ENCODE measurements around the gene TRAM2.

Gene TRAM2

GRCh38 chr6:52532457-52532856 lies 44.4 kb downstream of the TRAM2 start:
- no peaks in the 10 kb centered on the region for H3K9me2 ChIP-seq (replicated peaks; ENCODE audit: insufficient read depth, low read length)
- no peak overlapping the region for H2AFZ ChIP-seq (ENCODE audit: low read depth, low read length, severe bottlenecking)
- H3K27me3 ChIP-seq (ENCODE audit: low read length) = no peaks in the 10 kb centered on the region
- no peaks in the 10 kb centered on the region for H3K79me2 ChIP-seq (ENCODE audit: insufficient read depth, low read length)
- no peak overlapping the region for H3K27ac ChIP-seq (ENCODE audit: low read depth, low read length)
- H3K9ac ChIP-seq (ENCODE audit: low read length) = no peak overlapping the region
- no peaks in the 10 kb centered on the region for H3K9me3 ChIP-seq (ENCODE audit: insufficient read depth, low read length)
- no peaks in the 10 kb centered on the region for H4K20me1 ChIP-seq (ENCODE audit: low read depth, low read length)
- TF ChIP-seq CTCF (IDR thresholded peaks at IDR 0.05; ENCODE audit: insufficient read depth, low read length, poor library complexity, severe bottlenecking) (no peak), EZH2phosphoT487 (conservative IDR thresholded peaks at IDR 0.05; ENCODE audit: low read length) (no peak)
- H3K36me3 ChIP-seq (ENCODE audit: low read length) = no peaks in the 10 kb centered on the region
- no peaks in the 10 kb centered on the region for H3F3A ChIP-seq (ENCODE audit: insufficient read depth)
- H3K4me2 ChIP-seq (ENCODE audit: low read depth, low read length, poor library complexity, severe bottlenecking) = no peak overlapping the region
- H3K4me3 ChIP-seq (ENCODE audit: insufficient read depth, low read length, poor library complexity, severe bottlenecking) = no peak overlapping the region

GRCh38 chr6:52531834-52532233 lies 45.0 kb downstream of the TRAM2 start:
- Histone ChIP-seq H3K79me2 (ENCODE audit: insufficient read depth, low read length) (no peaks in the 10 kb centered on the region), H2AFZ (ENCODE audit: low read depth, low read length, severe bottlenecking) (no peak overlapping the region), H3K27me3 (ENCODE audit: low read length) (no peaks in the 10 kb centered on the region), H3K36me3 (ENCODE audit: low read length) (no peaks in the 10 kb centered on the region), H3K4me3 (ENCODE audit: insufficient read depth, low read length, poor library complexity, severe bottlenecking) (no peak overlapping the region), H3F3A (ENCODE audit: insufficient read depth) (no peaks in the 10 kb centered on the region), H3K27ac (ENCODE audit: low read depth, low read length) (no peak overlapping the region), H4K20me1 (ENCODE audit: low read depth, low read length) (no peaks in the 10 kb centered on the region), H3K9me3 (ENCODE audit: insufficient read depth, low read length) (no peaks in the 10 kb centered on the region), H3K4me2 (ENCODE audit: low read depth, low read length, poor library complexity, severe bottlenecking) (no peak overlapping the region), H3K9ac (ENCODE audit: low read length) (no peak overlapping the region), H3K9me2 (replicated peaks; ENCODE audit: insufficient read depth, low read length) (no peaks in the 10 kb centered on the region)
- TF ChIP-seq CTCF (IDR thresholded peaks at IDR 0.05; ENCODE audit: insufficient read depth, low read length, poor library complexity, severe bottlenecking) (no peak), EZH2phosphoT487 (conservative IDR thresholded peaks at IDR 0.05; ENCODE audit: low read length) (no peak)

- H3K9me2 ChIP-seq (replicated peaks; ENCODE audit: insufficient read depth, low read length) = no peaks in the 10 kb centered on the region
- no peaks in the 10 kb centered on the region for H3K79me2 ChIP-seq (ENCODE audit: insufficient read depth, low read length)
- no peaks in the 10 kb centered on the region for H3F3A ChIP-seq (ENCODE audit: insufficient read depth)
- H3K9me3 ChIP-seq (ENCODE audit: insufficient read depth, low read length) = no peaks in the 10 kb centered on the region
- H2AFZ ChIP-seq (ENCODE audit: low read depth, low read length, severe bottlenecking) = no peak overlapping the region
- no peaks in the 10 kb centered on the region for H4K20me1 ChIP-seq (ENCODE audit: low read depth, low read length)
- TF ChIP-seq EZH2phosphoT487 (conservative IDR thresholded peaks at IDR 0.05; ENCODE audit: low read length) = no peak
- TF ChIP-seq CTCF (IDR thresholded peaks at IDR 0.05; ENCODE audit: insufficient read depth, low read length, poor library complexity, severe bottlenecking) = no peak
- H3K4me2 ChIP-seq (ENCODE audit: low read depth, low read length, poor library complexity, severe bottlenecking) = no peak overlapping the region
- H3K27me3 ChIP-seq (ENCODE audit: low read length) = no peaks in the 10 kb centered on the region
- H3K9ac ChIP-seq (ENCODE audit: low read length) = no peak overlapping the region
- no peaks in the 10 kb centered on the region for H3K36me3 ChIP-seq (ENCODE audit: low read length)
- no peak overlapping the region for H3K4me3 ChIP-seq (ENCODE audit: insufficient read depth, low read length, poor library complexity, severe bottlenecking)
- H3K27ac ChIP-seq (ENCODE audit: low read depth, low read length) = no peak overlapping the region
Observed at GRCh38 chr6:52531396-52531795, 45.5 kb downstream of the TRAM2 start.
